Neural progenitor cell (in vitro differentiated cells): ENCODE measurements around the gene PDE1C. TPM values are rescaled to one million over a fixed set of nuclear protein-coding genes. Genes with fewer than 3 reads are reported as not detected.

Experiments
- DNase-seq: peaks from one replicate; pipeline ENCODE4 v3.0.0-alpha.2; 2016; ENCODE audit warnings: low spot score
- H2AFZ ChIP-seq: fragments of 200-600 bp; sonication (generic); replicated peaks from 2 replicates; pipeline ENCODE4 v1.6.1; 2016; ENCODE audit warnings: antibody characterized with exemption
- H3F3A ChIP-seq: fragments of 200-600 bp; sonication (generic); 2 replicates; pipeline ENCODE4 v1.6.1; 2016; ENCODE audit warnings: antibody characterized with exemption, low read depth
- H3K27ac ChIP-seq: fragments of 200-600 bp; sonication (generic); 2 replicates; pipeline ENCODE4 v1.5.1; 2016; ENCODE audit warnings: mild to moderate bottlenecking
- H3K27me3 ChIP-seq: fragments of 200-600 bp; sonication (generic); 2 replicates; pipeline ENCODE4 v1.6.1; 2016; ENCODE audit warnings: mild to moderate bottlenecking, moderate library complexity
- H3K36me3 ChIP-seq: fragments of 200-600 bp; sonication (generic); 2 replicates; pipeline ENCODE4 v1.5.1; 2016
- H3K4me1 ChIP-seq: fragments of 200-600 bp; sonication (generic); 2 replicates; pipeline ENCODE4 v1.6.1; 2016; ENCODE audit warnings: mixed run types
- H3K4me2 ChIP-seq: fragments of 200-600 bp; sonication (generic); 2 replicates; pipeline ENCODE4 v1.6.1; 2016
- H3K4me3 ChIP-seq: fragments of 200-600 bp; sonication (generic); 2 replicates; pipeline ENCODE4 v1.5.1; 2016
- H3K79me2 ChIP-seq: fragments of 200-600 bp; sonication (generic); 2 replicates; pipeline ENCODE4 v1.6.1; 2016; ENCODE audit warnings: low read depth
- H3K9ac ChIP-seq: fragments of 200-600 bp; sonication (generic); 2 replicates; pipeline ENCODE4 v1.6.1; 2016
- H3K9me3 ChIP-seq: fragments of 200-600 bp; sonication (generic); 2 replicates; pipeline ENCODE4 v1.5.1; 2016; ENCODE audit warnings: low read depth
- H4K20me1 ChIP-seq: fragments of 200-600 bp; sonication (generic); 2 replicates; pipeline ENCODE4 v1.6.1; 2016; ENCODE audit warnings: low read depth
- H3K27ac Mint-ChIP-seq: 3 replicates; pipeline ENCODE4 v1.8.0; 2021; ENCODE audit warnings: mixed read lengths
- H3K27me3 Mint-ChIP-seq: 2 replicates; pipeline ENCODE4 v1.8.0; 2022; ENCODE audit warnings: low read depth, mild to moderate bottlenecking, inconsistent platforms, moderate library complexity, mixed read lengths; ENCODE audit not compliant: insufficient read depth
- H3K36me3 Mint-ChIP-seq: 3 replicates; pipeline ENCODE4 v1.8.0; 2021; ENCODE audit warnings: mixed read lengths
- H3K4me1 Mint-ChIP-seq: 3 replicates; pipeline ENCODE4 v1.8.0; 2021; ENCODE audit warnings: mixed read lengths
- H3K4me3 Mint-ChIP-seq: 3 replicates; pipeline ENCODE4 v1.8.0; 2021; ENCODE audit warnings: mild to moderate bottlenecking, moderate library complexity, mixed read lengths
- H3K9me3 Mint-ChIP-seq: 3 replicates; pipeline ENCODE4 v1.8.0; 2020; ENCODE audit warnings: mixed read lengths
- EZH2 ChIP-seq: fragments of 200-600 bp; sonication (generic); IDR thresholded peaks from 2 replicates; pipeline ENCODE4 v1.6.1; 2017; ENCODE audit warnings: antibody characterized with exemption, mild to moderate bottlenecking, moderate library complexity
- EZH2phosphoT487 ChIP-seq: fragments of 200-600 bp; sonication (generic); IDR thresholded peaks from 2 replicates; pipeline ENCODE4 v1.6.1; 2017; ENCODE audit warnings: antibody characterized with exemption
- total RNA-seq: library from RNA; depleted of rRNA; stranded (reverse); fragments of >200 nt; gene quantifications from 2 replicates; pipeline ENCODE4 v1.2.3, GENCODE V29; 2015; ENCODE audit warnings: low replicate concordance
- TF ChIP-seq, protein P1 (sequence below): fragments of 200-600 bp; sonication (generic); IDR thresholded peaks from 2 replicates; pipeline ENCODE4 v1.5.1; 2017; ENCODE audit warnings: antibody characterized with exemption, mild to moderate bottlenecking

The PDE1C gene
- total RNA-seq, 1 donor from 2014 or later, result 0.54 TPM

DNA sequence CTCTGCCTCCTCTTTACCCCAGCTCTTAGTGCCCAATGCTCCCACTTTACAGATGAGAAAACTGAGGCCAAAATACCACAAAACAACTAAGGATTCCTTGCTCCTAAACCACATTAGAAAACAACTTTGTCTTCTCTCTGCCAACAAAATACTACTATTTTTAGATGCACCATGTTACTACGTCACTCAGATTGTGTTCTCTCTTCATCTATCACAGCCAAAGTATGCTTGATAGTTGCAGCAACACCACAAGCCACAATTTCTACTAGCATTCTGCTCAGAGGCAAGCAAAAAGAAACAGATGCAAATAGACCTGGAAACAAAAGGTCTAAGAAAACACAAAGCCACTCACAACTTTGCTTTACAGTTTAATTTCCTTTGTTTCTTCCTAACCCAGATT, 3.3 kb upstream of the PDE1C start:
- H3K4me1 ChIP-seq, result no peaks in the 10 kb centered on the region
- H3K4me1 Mint-ChIP-seq, result peaks cover 23% of the 10 kb centered on the region
- no peak for TF ChIP-seq EZH2
- TF ChIP-seq EZH2phosphoT487, result no peak
- TF ChIP-seq, protein P1, sequence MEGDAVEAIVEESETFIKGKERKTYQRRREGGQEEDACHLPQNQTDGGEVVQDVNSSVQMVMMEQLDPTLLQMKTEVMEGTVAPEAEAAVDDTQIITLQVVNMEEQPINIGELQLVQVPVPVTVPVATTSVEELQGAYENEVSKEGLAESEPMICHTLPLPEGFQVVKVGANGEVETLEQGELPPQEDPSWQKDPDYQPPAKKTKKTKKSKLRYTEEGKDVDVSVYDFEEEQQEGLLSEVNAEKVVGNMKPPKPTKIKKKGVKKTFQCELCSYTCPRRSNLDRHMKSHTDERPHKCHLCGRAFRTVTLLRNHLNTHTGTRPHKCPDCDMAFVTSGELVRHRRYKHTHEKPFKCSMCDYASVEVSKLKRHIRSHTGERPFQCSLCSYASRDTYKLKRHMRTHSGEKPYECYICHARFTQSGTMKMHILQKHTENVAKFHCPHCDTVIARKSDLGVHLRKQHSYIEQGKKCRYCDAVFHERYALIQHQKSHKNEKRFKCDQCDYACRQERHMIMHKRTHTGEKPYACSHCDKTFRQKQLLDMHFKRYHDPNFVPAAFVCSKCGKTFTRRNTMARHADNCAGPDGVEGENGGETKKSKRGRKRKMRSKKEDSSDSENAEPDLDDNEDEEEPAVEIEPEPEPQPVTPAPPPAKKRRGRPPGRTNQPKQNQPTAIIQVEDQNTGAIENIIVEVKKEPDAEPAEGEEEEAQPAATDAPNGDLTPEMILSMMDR, result no peak
- no peak overlapping the region for H3K4me3 ChIP-seq
- H3K4me2 ChIP-seq, result no peak overlapping the region
- H3F3A ChIP-seq, result no peaks in the 10 kb centered on the region
- no peaks in the 10 kb centered on the region for H3K79me2 ChIP-seq
- no peaks in the 10 kb centered on the region for H4K20me1 ChIP-seq
- H3K4me3 Mint-ChIP-seq, result no peak overlapping the region
- H3K36me3 ChIP-seq, result no peaks in the 10 kb centered on the region
- peaks cover 68% of the 10 kb centered on the region for H3K27me3 ChIP-seq
- H2AFZ ChIP-seq, result no peak overlapping the region
- no peaks in the 10 kb centered on the region for H3K9me3 Mint-ChIP-seq
- no peaks in the 10 kb centered on the region for H3K36me3 Mint-ChIP-seq
- DNase-seq, result no peak
- no peak overlapping the region for H3K27ac Mint-ChIP-seq
- no peak overlapping the region for H3K27ac ChIP-seq
- no peaks in the 10 kb centered on the region for H3K9me3 ChIP-seq
- peaks cover 27% of the 10 kb centered on the region for H3K27me3 Mint-ChIP-seq
- no peak overlapping the region for H3K9ac ChIP-seq

DNA sequence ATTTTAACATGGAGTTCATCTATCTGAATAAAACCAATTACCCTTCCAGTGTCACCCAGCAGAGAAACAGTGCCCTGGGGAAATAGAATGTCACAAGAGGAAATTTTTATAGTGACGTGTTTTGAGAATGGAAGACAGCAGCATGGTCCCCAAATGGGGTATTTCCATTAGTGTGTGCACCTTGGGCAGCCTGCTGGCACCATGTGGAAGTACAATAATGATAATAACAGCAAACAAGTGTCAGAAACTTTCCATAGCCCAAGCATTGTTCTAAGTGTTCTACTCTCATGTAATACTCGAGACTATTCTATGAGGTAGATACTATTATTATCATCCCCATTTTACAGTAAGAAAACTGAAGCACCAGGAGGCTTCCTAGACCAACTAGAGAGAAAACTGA, 2.2 kb upstream of the PDE1C start:
- TF ChIP-seq, protein P1, result peak; percentile 18
- TF ChIP-seq EZH2, result no peak
- no peak overlapping the region for H3K4me3 Mint-ChIP-seq
- H3K9me3 Mint-ChIP-seq, result no peaks in the 10 kb centered on the region
- Histone ChIP-seq H4K20me1 (no peaks in the 10 kb centered on the region), H3K27me3 (peaks cover 79% of the 10 kb centered on the region), H2AFZ (no peak overlapping the region), H3K27ac (no peak overlapping the region), H3F3A (no peaks in the 10 kb centered on the region), H3K4me3 (no peak overlapping the region), H3K4me1 (no peaks in the 10 kb centered on the region), H3K4me2 (no peak overlapping the region), H3K9ac (no peak overlapping the region), H3K36me3 (no peaks in the 10 kb centered on the region), H3K9me3 (no peaks in the 10 kb centered on the region), H3K79me2 (no peaks in the 10 kb centered on the region)
- no peaks in the 10 kb centered on the region for H3K36me3 Mint-ChIP-seq
- H3K27ac Mint-ChIP-seq, result no peak overlapping the region
- H3K4me1 Mint-ChIP-seq, result peaks cover 30% of the 10 kb centered on the region
- H3K27me3 Mint-ChIP-seq, result peaks cover 27% of the 10 kb centered on the region
- DNase-seq, result no peak

DNA sequence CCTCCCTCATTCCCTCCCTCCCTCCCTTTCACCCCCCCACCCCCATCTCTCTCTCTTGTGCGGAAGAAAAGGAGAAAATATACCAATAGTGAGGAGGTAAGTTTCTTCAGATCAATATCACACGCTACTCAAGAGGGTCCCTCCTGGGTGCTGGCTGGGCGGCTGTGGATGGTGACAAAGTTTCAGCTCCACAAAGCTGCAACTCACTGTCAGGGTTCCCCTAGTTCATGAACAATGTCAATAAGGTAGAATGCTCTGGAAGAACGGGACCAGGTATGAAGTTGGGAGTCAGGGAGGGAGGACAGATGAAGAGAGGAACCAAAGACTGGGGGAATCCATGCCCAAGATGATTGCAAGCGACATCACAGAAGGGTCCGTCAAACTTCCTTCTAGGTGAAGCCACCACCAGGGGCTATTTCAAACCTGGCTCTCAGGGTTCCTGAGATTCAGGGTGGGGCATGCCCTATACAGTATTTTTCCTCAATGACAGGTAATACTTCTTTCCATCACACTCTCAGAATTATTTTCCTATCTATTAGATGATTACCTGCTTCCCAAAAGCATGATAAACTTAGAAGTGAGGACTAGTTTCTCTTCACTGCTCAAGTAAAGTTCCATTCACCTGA, 1.4 kb upstream of the PDE1C start:
- peak overlapping the region; percentile 100 for H3K4me2 ChIP-seq
- H3K9ac ChIP-seq, result no peak overlapping the region
- no peaks in the 10 kb centered on the region for H3K36me3 ChIP-seq
- H3K27ac ChIP-seq, result no peak overlapping the region
- TF ChIP-seq, protein P1, result no peak
- Mint-ChIP-seq H3K4me1 (peaks cover 30% of the 10 kb centered on the region), H3K27ac (no peak overlapping the region), H3K36me3 (no peaks in the 10 kb centered on the region), H3K27me3 (peaks cover 32% of the 10 kb centered on the region), H3K9me3 (no peaks in the 10 kb centered on the region), H3K4me3 (peak overlapping the region; percentile 86)
- H3K4me1 ChIP-seq, result no peaks in the 10 kb centered on the region
- no peak for DNase-seq
- H4K20me1 ChIP-seq, result no peaks in the 10 kb centered on the region
- peak overlapping the region; percentile 80 for H3K4me3 ChIP-seq
- no peaks in the 10 kb centered on the region for H3F3A ChIP-seq
- H2AFZ ChIP-seq, result peak overlapping the region; percentile 99
- H3K79me2 ChIP-seq, result no peaks in the 10 kb centered on the region
- H3K9me3 ChIP-seq, result no peaks in the 10 kb centered on the region
- H3K27me3 ChIP-seq, result peaks cover 87% of the 10 kb centered on the region
